Measurements from ENCODE around the gene DNAAF8.
A peak's percentile ranks its signal among the peaks of the same experiment; 100 is the strongest.

DNAAF8 gene

GRCh38 chr16:4694642-4695451, 39.5 kb upstream of the DNAAF8 start:
- no peaks in the 10 kb centered on the region for H3K9me2 ChIP-seq (replicated peaks; ENCODE audit: control insufficient read depth, low read length)

DNA sequence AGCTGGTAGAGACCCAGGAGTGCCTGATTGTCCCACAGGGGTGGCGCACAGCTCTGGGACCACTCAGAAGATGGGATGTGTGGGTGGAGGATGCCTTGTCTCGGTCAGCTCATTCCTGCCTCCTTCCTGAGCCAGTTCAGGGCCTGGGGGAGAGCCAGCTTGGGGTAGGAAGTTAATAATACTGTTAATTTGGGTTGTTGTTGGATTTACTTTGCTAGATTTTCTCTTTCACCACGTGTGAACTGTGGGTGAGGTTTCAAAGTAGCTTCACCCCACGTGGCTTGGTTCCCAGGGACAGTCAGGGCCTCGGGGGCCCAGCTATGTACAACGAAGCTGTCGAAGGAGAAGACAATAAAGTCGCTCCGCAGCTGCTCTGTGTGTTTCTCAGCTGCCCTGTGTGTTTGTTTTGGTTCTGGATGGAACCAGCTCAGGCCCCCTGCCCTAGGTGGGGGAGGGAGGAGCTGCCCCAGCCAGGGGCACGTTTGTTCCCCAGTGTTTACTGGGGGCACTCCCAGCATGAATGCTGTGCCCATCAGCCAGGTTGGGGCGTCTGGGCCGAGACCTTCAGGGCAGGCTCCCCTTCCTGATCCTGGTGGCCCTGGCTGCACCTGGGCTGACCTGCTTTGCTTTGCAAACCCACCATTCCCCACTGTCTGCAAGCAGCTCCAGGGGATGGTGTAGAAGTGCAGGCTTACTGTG, 38.7 kb upstream of the DNAAF8 start:
- Histone ChIP-seq H3K27me3 (ENCODE audit: control insufficient read depth, low read length) (no peaks in the 10 kb centered on the region), H3K27ac (ENCODE audit: low read depth, low read length) (no peak overlapping the region), H3K4me3 (ENCODE audit: low read length) (no peak overlapping the region), H3K4me2 (ENCODE audit: low read length) (no peak overlapping the region), H3K79me2 (ENCODE audit: control insufficient read depth, low read length) (peaks cover 16% of the 10 kb centered on the region), H3K9me3 (ENCODE audit: control insufficient read depth, insufficient read depth, low read length) (no peaks in the 10 kb centered on the region), H4K20me1 (ENCODE audit: control insufficient read depth, insufficient read depth, low read depth, low read length) (peaks cover 4% of the 10 kb centered on the region; the same call in 1 of the 2 replicates), H3K36me3 (ENCODE audit: control insufficient read depth, low read length) (peaks cover 36% of the 10 kb centered on the region), H3K4me1 (ENCODE audit: control insufficient read depth, low read length) (peaks cover 15% of the 10 kb centered on the region), H3K9me2 (replicated peaks; ENCODE audit: control insufficient read depth, low read length) (no peaks in the 10 kb centered on the region), H3F3A (ENCODE audit: control insufficient read depth, insufficient read depth) (no peaks in the 10 kb centered on the region)
- no peak for TF ChIP-seq EZH2phosphoT487 (IDR thresholded peaks at IDR 0.05; ENCODE audit: borderline replicate concordance, low read length)

More at GRCh38 chr16:4694642-4695451, 39.5 kb upstream of the DNAAF8 start:
- Histone ChIP-seq H3K27me3 (ENCODE audit: control insufficient read depth, low read length) (no peaks in the 10 kb centered on the region), H3K4me2 (ENCODE audit: low read length) (peak overlapping the region; percentile 88), H3K4me3 (ENCODE audit: low read length) (peak overlapping the region; percentile 80), H3K9me3 (ENCODE audit: control insufficient read depth, insufficient read depth, low read length) (no peaks in the 10 kb centered on the region), H3K27ac (ENCODE audit: low read depth, low read length) (no peak overlapping the region), H3K36me3 (ENCODE audit: control insufficient read depth, low read length) (peaks cover 33% of the 10 kb centered on the region), H4K20me1 (ENCODE audit: control insufficient read depth, insufficient read depth, low read depth, low read length) (peaks cover 4% of the 10 kb centered on the region; the same call in 1 of the 2 replicates), H3K4me1 (ENCODE audit: control insufficient read depth, low read length) (peaks cover 15% of the 10 kb centered on the region), H3K79me2 (ENCODE audit: control insufficient read depth, low read length) (peaks cover 16% of the 10 kb centered on the region), H3F3A (ENCODE audit: control insufficient read depth, insufficient read depth) (no peaks in the 10 kb centered on the region)
- TF ChIP-seq, protein P1, sequence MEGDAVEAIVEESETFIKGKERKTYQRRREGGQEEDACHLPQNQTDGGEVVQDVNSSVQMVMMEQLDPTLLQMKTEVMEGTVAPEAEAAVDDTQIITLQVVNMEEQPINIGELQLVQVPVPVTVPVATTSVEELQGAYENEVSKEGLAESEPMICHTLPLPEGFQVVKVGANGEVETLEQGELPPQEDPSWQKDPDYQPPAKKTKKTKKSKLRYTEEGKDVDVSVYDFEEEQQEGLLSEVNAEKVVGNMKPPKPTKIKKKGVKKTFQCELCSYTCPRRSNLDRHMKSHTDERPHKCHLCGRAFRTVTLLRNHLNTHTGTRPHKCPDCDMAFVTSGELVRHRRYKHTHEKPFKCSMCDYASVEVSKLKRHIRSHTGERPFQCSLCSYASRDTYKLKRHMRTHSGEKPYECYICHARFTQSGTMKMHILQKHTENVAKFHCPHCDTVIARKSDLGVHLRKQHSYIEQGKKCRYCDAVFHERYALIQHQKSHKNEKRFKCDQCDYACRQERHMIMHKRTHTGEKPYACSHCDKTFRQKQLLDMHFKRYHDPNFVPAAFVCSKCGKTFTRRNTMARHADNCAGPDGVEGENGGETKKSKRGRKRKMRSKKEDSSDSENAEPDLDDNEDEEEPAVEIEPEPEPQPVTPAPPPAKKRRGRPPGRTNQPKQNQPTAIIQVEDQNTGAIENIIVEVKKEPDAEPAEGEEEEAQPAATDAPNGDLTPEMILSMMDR (IDR thresholded peaks at IDR 0.05; ENCODE audit: low read depth, low read length, poor library complexity, severe bottlenecking): no peak
- TF ChIP-seq EZH2phosphoT487 (IDR thresholded peaks at IDR 0.05; ENCODE audit: borderline replicate concordance, low read length): no peak

GRCh38 chr16:4696172-4696904, 38.0 kb upstream of the DNAAF8 start:
- no peak for TF ChIP-seq EZH2phosphoT487 (IDR thresholded peaks at IDR 0.05; ENCODE audit: borderline replicate concordance, low read length)
- TF ChIP-seq, protein P1 (IDR thresholded peaks at IDR 0.05; ENCODE audit: low read depth, low read length, poor library complexity, severe bottlenecking): no peak
- Histone ChIP-seq H3K36me3 (ENCODE audit: control insufficient read depth, low read length) (peaks cover 38% of the 10 kb centered on the region), H3F3A (ENCODE audit: control insufficient read depth, insufficient read depth) (no peaks in the 10 kb centered on the region), H4K20me1 (ENCODE audit: control insufficient read depth, insufficient read depth, low read depth, low read length) (peaks cover 4% of the 10 kb centered on the region; the same call in 1 of the 2 replicates), H3K27ac (ENCODE audit: low read depth, low read length) (no peak overlapping the region), H3K9me2 (replicated peaks; ENCODE audit: control insufficient read depth, low read length) (no peaks in the 10 kb centered on the region), H3K9me3 (ENCODE audit: control insufficient read depth, insufficient read depth, low read length) (no peaks in the 10 kb centered on the region), H3K4me3 (ENCODE audit: low read length) (no peak overlapping the region), H3K4me2 (ENCODE audit: low read length) (no peak overlapping the region), H3K79me2 (ENCODE audit: control insufficient read depth, low read length) (peaks cover 16% of the 10 kb centered on the region), H3K4me1 (ENCODE audit: control insufficient read depth, low read length) (peaks cover 15% of the 10 kb centered on the region), H3K27me3 (ENCODE audit: control insufficient read depth, low read length) (no peaks in the 10 kb centered on the region)

All from DOHH2 (cell line).